SK-N-SH treated with all-trans-retinoic acid at 6 μM for 48 hours (cell line): Measurements from ENCODE around the gene CST11.

Source experiments
- ATAC-seq: fragments of 200-7000 bp; cut with Tn5 transposase; 3 replicates; pipeline ENCODE4 v1.9.1; 2020; ENCODE audit warnings: mild to moderate bottlenecking, moderate library complexity
- BACH2 ChIP-seq: fragments of 250-450 bp; sonication (Bioruptor Pico); IDR thresholded peaks from 2 replicates; pipeline ENCODE4 v1.9.0; 2021; ENCODE audit warnings: mild to moderate bottlenecking, borderline replicate concordance
- CSDC2 ChIP-seq: fragments of 250-450 bp; sonication (Bioruptor Pico); IDR thresholded peaks from 2 replicates; pipeline ENCODE4 v1.5.0; 2020; ENCODE audit warnings: mild to moderate bottlenecking, moderate library complexity
- ESRRG ChIP-seq: fragments of 250-450 bp; sonication (Bioruptor Pico); IDR thresholded peaks from 2 replicates; pipeline ENCODE4 v1.6.1; 2021; ENCODE audit warnings: mild to moderate bottlenecking
- GLIS3 ChIP-seq: fragments of 250-450 bp; sonication (Bioruptor Pico); IDR thresholded peaks from 2 replicates; pipeline ENCODE4 v1.5.0; 2020; ENCODE audit warnings: mild to moderate bottlenecking, moderate library complexity
- ISL1 ChIP-seq: fragments of 250-450 bp; sonication (Bioruptor Pico); IDR thresholded peaks from 2 replicates; pipeline ENCODE4 v2.1.2; 2022; ENCODE audit warnings: mild to moderate bottlenecking, moderate library complexity
- OSR1 ChIP-seq: fragments of 250-450 bp; sonication (Bioruptor Pico); IDR thresholded peaks from 2 replicates; pipeline ENCODE4 v1.8.0; 2022; ENCODE audit warnings: moderate library complexity, mild to moderate bottlenecking, inconsistent platforms
- PPARA ChIP-seq: fragments of 250-450 bp; sonication (Bioruptor Pico); IDR thresholded peaks from 2 replicates; pipeline ENCODE4 v1.5.0; 2020; ENCODE audit warnings: mild to moderate bottlenecking, borderline replicate concordance
- RARB ChIP-seq: fragments of 250-450 bp; sonication (Bioruptor Pico); IDR thresholded peaks from 2 replicates; pipeline ENCODE4 v1.8.0; 2021; ENCODE audit warnings: mild to moderate bottlenecking, moderate library complexity
- TCF4 ChIP-seq: fragments of 250-450 bp; sonication (Bioruptor Pico); IDR thresholded peaks from 2 replicates; pipeline ENCODE4 v1.8.0; 2021; ENCODE audit warnings: mild to moderate bottlenecking, moderate library complexity, borderline replicate concordance
- ZC3H10 ChIP-seq: fragments of 250-450 bp; sonication (Bioruptor Pico); IDR thresholded peaks from 2 replicates; pipeline ENCODE4 v1.5.1; 2021; ENCODE audit warnings: mild to moderate bottlenecking, moderate library complexity
- ZFP3 ChIP-seq: fragments of 250-450 bp; sonication (Bioruptor Pico); IDR thresholded peaks from 2 replicates; pipeline ENCODE4 v1.5.0; 2020; ENCODE audit warnings: mild to moderate bottlenecking, moderate library complexity
- ZFP30 ChIP-seq: fragments of 450-650 bp; formaldehyde crosslinking; IDR thresholded peaks from 2 replicates; pipeline ENCODE4 v1.5.0; 2022; ENCODE audit warnings: mild to moderate bottlenecking, moderate library complexity
- ZNF565 ChIP-seq: fragments of 450-650 bp; formaldehyde crosslinking; conservative IDR thresholded peaks from 2 replicates; pipeline ENCODE4 v1.5.0; 2020; ENCODE audit warnings: low read depth, mild to moderate bottlenecking, moderate library complexity
- ZNF70 ChIP-seq: fragments of 450-650 bp; formaldehyde crosslinking; IDR thresholded peaks from 2 replicates; pipeline ENCODE4 v1.5.0; 2020; ENCODE audit warnings: mild to moderate bottlenecking, moderate library complexity
- ZNF8 ChIP-seq: fragments of 450-650 bp; formaldehyde crosslinking; IDR thresholded peaks from 2 replicates; pipeline ENCODE4 v1.5.0; 2020; ENCODE audit warnings: mild to moderate bottlenecking, moderate library complexity
- TF ChIP-seq, protein P1 (sequence below): fragments of 250-450 bp; sonication (Bioruptor Pico); IDR thresholded peaks from 2 replicates; pipeline ENCODE4 v1.8.0; 2020; ENCODE audit warnings: mild to moderate bottlenecking, moderate library complexity, borderline replicate concordance
- TF ChIP-seq, protein P2 (sequence below): fragments of 250-450 bp; sonication (Bioruptor Pico); IDR thresholded peaks from 2 replicates; pipeline ENCODE4 v1.5.0; 2020; ENCODE audit warnings: mild to moderate bottlenecking, moderate library complexity
- TF ChIP-seq, protein P3 (sequence below): fragments of 250-450 bp; sonication (Bioruptor Pico); IDR thresholded peaks from 2 replicates; pipeline ENCODE4 v1.5.1; 2021; ENCODE audit warnings: mild to moderate bottlenecking, moderate library complexity
- TF ChIP-seq, protein P4 (sequence below): fragments of 250-450 bp; sonication (Bioruptor Pico); IDR thresholded peaks from 2 replicates; pipeline ENCODE4 v1.5.1; 2020; ENCODE audit warnings: low read depth, mild to moderate bottlenecking, moderate library complexity

The CST11 gene

DNA sequence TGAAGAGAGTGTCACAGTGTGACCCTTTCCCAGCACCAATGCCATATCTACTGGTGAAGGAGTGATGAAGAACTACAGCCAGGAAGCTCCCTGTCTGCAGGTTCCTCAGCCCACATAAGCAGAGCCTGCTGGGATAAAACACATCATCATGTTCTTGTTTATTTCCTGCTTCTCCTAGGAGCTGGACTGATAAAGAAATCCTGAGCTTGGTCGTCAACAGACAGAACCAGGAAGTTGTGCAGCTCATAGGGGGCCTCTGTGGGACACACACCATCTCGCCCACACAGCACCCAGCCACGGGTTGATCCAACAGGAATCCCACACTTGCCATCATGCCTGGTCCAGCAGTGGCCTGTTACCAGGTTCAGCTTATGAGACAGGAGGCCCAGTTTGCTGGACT, 16.0 kb downstream of the CST11 start:
- ATAC-seq = no peak
- no peak for TF ChIP-seq BACH2 (CRISPR knock-in tag)
- no peak for TF ChIP-seq PPARA (CRISPR knock-in tag)
- TF ChIP-seq ZNF565 (CRISPR knock-in tag) = no peak
- TF ChIP-seq ESRRG = no peak
- no peak for TF ChIP-seq OSR1 (CRISPR knock-in tag)
- TF ChIP-seq ZFP30 (CRISPR knock-in tag) = no peak
- TF ChIP-seq RARB (CRISPR knock-in tag) = no peak
- no peak for TF ChIP-seq ZC3H10
- TF ChIP-seq GLIS3 (CRISPR knock-in tag) = no peak
- TF ChIP-seq TCF4 (CRISPR knock-in tag) = no peak

DNA sequence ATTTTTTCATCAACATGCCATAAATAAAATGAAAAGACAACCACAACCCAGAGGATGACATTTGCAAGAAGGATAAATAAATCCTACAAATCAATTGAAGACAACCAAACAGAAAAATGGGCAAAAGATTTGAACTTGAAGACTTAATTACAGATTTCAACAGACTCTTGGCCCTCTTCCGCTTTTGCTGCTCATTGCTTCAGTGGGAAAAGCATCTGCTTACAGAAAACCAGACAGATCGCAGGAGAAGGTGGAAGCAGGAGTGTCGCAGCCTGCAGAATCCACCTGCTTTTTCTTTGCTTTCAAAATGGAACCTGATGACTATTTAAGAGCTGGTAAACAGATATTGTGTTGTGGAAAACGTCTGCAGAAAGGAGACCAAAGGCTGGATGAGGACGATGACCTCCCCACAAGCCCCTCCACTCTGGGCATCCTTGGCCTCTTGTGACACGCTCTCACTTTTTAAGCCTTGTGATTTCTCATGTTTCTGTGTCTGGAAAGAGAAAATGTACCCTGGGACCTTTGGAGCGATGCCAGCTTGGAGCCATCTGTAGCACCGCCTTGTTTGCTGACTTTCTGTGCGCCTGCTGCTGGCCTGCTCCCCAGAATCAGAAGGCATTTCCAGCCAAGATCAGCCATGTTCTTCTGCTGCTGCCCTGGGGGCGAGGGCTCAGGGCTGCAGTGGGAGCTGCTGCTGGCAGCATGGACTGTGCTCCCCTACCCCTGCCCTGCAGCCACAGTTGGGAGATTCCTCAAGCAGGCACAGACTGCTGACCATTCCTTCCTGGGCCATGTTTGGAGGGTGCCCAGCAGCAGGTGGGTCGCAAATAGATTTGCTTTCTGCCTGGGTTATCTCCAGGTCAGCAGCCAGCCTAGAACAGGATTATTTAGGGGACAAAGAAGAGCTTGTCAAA, 16.8 kb downstream of the CST11 start:
- TF ChIP-seq, protein P1, sequence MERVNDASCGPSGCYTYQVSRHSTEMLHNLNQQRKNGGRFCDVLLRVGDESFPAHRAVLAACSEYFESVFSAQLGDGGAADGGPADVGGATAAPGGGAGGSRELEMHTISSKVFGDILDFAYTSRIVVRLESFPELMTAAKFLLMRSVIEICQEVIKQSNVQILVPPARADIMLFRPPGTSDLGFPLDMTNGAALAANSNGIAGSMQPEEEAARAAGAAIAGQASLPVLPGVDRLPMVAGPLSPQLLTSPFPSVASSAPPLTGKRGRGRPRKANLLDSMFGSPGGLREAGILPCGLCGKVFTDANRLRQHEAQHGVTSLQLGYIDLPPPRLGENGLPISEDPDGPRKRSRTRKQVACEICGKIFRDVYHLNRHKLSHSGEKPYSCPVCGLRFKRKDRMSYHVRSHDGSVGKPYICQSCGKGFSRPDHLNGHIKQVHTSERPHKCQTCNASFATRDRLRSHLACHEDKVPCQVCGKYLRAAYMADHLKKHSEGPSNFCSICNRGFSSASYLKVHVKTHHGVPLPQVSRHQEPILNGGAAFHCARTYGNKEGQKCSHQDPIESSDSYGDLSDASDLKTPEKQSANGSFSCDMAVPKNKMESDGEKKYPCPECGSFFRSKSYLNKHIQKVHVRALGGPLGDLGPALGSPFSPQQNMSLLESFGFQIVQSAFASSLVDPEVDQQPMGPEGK = no peak
- peak; percentile 90 for TF ChIP-seq ZNF70
- no peak for TF ChIP-seq CSDC2
- TF ChIP-seq PPARA (CRISPR knock-in tag) = no peak
- TF ChIP-seq, all 23 proteins: peak for 1
- ATAC-seq = no peak; the same call in 2 of the 3 replicates

DNA sequence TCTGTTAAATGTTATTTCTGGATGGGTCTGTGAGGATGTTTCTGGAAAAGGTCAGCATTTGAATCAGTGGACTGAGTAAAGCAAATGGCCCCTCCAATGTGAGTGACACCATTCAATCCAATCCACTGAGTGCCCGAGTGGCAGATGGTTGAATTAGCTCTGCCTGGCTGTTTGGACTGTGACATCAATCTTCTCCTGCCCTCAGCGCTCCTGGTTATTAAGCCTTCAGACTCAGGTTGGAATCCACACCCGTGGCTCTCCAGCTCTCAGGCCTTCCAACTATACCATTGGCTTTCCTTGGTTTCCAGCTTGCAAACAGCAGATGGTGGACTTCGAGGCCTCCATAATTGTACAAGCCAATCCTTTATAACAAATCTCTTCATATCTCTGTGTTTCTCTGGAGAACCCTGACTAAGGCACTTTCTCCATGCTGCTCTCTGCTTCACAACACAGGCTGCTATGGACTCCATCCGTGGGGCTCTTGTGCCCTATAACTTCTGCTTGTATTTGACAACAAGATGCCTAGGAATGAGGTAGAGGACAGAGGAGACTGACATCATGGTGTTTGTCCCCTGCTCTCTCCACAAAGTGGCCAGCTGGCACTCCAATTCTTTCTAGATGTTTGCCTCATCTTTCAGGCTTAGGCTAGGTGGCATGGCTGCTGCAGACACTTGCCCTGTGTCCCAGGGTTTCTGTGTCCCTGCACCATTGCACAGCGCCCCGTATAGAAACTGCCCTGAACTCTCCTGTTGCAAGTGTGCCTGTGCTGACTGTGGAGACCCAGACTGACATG, 18.0 kb downstream of the CST11 start:
- ATAC-seq = no peak
- TF ChIP-seq ZNF565 (CRISPR knock-in tag) (no peak), CSDC2 (no peak), ISL1 (CRISPR knock-in tag) (no peak), ZNF8 (no peak), ESRRG (no peak)

DNA sequence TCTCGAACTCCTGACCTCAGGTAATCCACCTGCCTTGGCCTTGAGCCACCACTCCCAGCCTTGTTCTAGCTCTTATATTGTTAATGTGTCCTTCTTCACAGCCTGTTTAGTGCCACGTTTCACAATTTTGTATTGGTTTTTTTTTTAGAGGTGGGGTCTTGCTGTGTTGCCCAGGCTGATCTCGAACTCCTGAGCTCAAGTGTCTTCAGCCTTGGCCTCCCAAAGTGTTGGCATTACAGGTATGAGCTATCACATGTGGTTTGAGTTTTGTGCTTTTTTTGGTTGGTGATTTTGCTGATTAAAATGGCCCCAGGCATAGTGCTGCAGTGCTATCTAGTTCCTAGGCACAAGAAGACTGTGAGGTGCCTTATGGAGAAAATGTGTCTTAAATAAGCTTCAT, 19.0 kb downstream of the CST11 start:
- no peak for TF ChIP-seq ZNF8
- no peak for TF ChIP-seq ZNF565 (CRISPR knock-in tag)
- no peak for ATAC-seq

DNA sequence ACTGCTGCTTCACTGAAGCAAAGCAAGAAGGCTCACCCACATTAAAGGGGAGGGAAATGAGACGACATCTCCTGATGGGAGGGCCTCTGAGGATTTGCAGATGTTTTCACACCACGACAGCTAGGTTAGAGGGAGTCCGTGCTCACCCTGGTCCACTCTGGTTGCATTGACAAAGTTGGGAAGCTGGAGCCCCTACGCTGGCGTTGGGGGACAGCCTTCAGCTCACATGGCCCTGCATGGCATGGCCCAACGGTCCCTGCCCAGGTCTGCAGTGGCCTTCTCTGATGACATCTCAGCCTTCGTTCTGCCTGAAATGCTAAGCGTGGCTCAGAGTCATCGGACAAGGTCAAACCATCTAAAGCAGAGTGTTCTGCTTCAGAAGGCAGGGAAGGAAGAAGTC, 27.5 kb downstream of the CST11 start:
- TF ChIP-seq ESRRG (no peak), ZC3H10 (no peak), ZNF70 (no peak), CSDC2 (no peak), ZFP3 (no peak), ZNF8 (no peak), ZFP30 (CRISPR knock-in tag) (no peak), PPARA (CRISPR knock-in tag) (no peak), ZNF565 (CRISPR knock-in tag) (no peak), RARB (CRISPR knock-in tag) (no peak)
- TF ChIP-seq, protein P1 = no peak
- TF ChIP-seq, protein P2, sequence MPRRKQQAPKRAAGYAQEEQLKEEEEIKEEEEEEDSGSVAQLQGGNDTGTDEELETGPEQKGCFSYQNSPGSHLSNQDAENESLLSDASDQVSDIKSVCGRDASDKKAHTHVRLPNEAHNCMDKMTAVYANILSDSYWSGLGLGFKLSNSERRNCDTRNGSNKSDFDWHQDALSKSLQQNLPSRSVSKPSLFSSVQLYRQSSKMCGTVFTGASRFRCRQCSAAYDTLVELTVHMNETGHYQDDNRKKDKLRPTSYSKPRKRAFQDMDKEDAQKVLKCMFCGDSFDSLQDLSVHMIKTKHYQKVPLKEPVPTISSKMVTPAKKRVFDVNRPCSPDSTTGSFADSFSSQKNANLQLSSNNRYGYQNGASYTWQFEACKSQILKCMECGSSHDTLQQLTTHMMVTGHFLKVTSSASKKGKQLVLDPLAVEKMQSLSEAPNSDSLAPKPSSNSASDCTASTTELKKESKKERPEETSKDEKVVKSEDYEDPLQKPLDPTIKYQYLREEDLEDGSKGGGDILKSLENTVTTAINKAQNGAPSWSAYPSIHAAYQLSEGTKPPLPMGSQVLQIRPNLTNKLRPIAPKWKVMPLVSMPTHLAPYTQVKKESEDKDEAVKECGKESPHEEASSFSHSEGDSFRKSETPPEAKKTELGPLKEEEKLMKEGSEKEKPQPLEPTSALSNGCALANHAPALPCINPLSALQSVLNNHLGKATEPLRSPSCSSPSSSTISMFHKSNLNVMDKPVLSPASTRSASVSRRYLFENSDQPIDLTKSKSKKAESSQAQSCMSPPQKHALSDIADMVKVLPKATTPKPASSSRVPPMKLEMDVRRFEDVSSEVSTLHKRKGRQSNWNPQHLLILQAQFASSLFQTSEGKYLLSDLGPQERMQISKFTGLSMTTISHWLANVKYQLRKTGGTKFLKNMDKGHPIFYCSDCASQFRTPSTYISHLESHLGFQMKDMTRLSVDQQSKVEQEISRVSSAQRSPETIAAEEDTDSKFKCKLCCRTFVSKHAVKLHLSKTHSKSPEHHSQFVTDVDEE (CRISPR knock-in tag) = no peak
- TF ChIP-seq, protein P3, sequence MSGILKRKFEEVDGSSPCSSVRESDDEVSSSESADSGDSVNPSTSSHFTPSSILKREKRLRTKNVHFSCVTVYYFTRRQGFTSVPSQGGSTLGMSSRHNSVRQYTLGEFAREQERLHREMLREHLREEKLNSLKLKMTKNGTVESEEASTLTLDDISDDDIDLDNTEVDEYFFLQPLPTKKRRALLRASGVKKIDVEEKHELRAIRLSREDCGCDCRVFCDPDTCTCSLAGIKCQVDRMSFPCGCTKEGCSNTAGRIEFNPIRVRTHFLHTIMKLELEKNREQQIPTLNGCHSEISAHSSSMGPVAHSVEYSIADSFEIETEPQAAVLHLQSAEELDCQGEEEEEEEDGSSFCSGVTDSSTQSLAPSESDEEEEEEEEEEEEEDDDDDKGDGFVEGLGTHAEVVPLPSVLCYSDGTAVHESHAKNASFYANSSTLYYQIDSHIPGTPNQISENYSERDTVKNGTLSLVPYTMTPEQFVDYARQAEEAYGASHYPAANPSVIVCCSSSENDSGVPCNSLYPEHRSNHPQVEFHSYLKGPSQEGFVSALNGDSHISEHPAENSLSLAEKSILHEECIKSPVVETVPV (CRISPR knock-in tag) = no peak
- TF ChIP-seq, protein P4, sequence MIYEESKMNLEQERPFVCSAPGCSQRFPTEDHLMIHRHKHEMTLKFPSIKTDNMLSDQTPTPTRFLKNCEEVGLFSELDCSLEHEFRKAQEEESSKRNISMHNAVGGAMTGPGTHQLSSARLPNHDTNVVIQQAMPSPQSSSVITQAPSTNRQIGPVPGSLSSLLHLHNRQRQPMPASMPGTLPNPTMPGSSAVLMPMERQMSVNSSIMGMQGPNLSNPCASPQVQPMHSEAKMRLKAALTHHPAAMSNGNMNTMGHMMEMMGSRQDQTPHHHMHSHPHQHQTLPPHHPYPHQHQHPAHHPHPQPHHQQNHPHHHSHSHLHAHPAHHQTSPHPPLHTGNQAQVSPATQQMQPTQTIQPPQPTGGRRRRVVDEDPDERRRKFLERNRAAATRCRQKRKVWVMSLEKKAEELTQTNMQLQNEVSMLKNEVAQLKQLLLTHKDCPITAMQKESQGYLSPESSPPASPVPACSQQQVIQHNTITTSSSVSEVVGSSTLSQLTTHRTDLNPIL = no peak

More for the DNA sequence above, 27.5 kb downstream of the CST11 start:
- ATAC-seq = no peak
